Skeletal muscle tissue (tissue), 4 donors: ENCODE measurements around the gene S100A10. TPM values are rescaled to one million over a fixed set of nuclear protein-coding genes. Genes with fewer than 3 reads are reported as not detected.

Experiments
- H3K27ac ChIP-seq: one replicate; pipeline ENCODE4 v1.7.0; 2013; ENCODE audit warnings: mild to moderate bottlenecking, low read depth, low read length, inconsistent platforms
- H3K27me3 ChIP-seq, 3 donors: one replicate each; pipeline ENCODE4 v1.7.0; 2013; ENCODE audit warnings: low read length in 3 of 3; ENCODE audit not compliant: control insufficient read depth in 3 of 3, insufficient read depth in 3 of 3
- H3K36me3 ChIP-seq, 3 donors: one replicate each; pipeline ENCODE4 v1.7.0; 2013; ENCODE audit warnings: low read length in 3 of 3; ENCODE audit not compliant: control insufficient read depth in 3 of 3, insufficient read depth in 3 of 3
- H3K4me1 ChIP-seq, 3 donors: one replicate each; pipeline ENCODE4 v1.7.0; 2013; ENCODE audit warnings: low read length in 3 of 3, mild to moderate bottlenecking in 3 of 3; ENCODE audit not compliant: control insufficient read depth in 3 of 3, insufficient read depth in 3 of 3
- H3K4me3 ChIP-seq, 3 donors: one replicate each; pipeline ENCODE4 v1.7.0; 2013; ENCODE audit warnings: low read length in 3 of 3
- H3K9ac ChIP-seq, 3 donors: one replicate each; pipeline ENCODE4 v1.7.0; 2013; ENCODE audit warnings: low read length in 3 of 3, mild to moderate bottlenecking in 3 of 3, moderate library complexity in 2 of 3, low read depth in 1 of 3
- H3K9me3 ChIP-seq, 3 donors: one replicate each; pipeline ENCODE4 v1.7.0; 2013; ENCODE audit warnings: low read length in 3 of 3; ENCODE audit not compliant: control insufficient read depth in 3 of 3
- total RNA-seq: library from RNA; depleted of rRNA; stranded (reverse); fragments of >200 nt; gene quantifications from one replicate; pipeline ENCODE4 v1.2.3, GENCODE V29; 2014
- donor health status: Osteomylitis.

The S100A10 gene
- total RNA-seq, 1 donor from 2014 or later, result 43.8 TPM

GRCh38 chr1:152000964-152001630, 7.4 kb upstream of the S100A10 start:
- Histone ChIP-seq H3K9me3 (no peaks in the 10 kb centered on the region), H3K27me3 (peaks cover 7% of the 10 kb centered on the region in 3 donors), H3K27ac (peak overlapping the region; percentile 75), H3K9ac (peak overlapping the region in 1 of 3 donors; percentile 54), H3K36me3 (no peaks in the 10 kb centered on the region), H3K4me3 (no peak overlapping the region), H3K4me1 (peaks cover 2 to 7% (median 2%) of the 10 kb centered on the region in 3 donors)

GRCh38 chr1:151998611-151999362, 5.1 kb upstream of the S100A10 start:
- peaks cover 3 to 8% (median 4%) of the 10 kb centered on the region in 3 donors for H3K27me3 ChIP-seq
- no peak overlapping the region for H3K4me3 ChIP-seq

GRCh38 chr1:151997284-151997570, 3.6 kb upstream of the S100A10 start:
- no peaks in the 10 kb centered on the region for H3K9me3 ChIP-seq
- peaks cover 13 to 23% (median 14%) of the 10 kb centered on the region in 3 donors for H3K4me1 ChIP-seq
- no peaks in the 10 kb centered on the region for H3K36me3 ChIP-seq
- H3K9ac ChIP-seq, result no peak overlapping the region
- no peak overlapping the region for H3K4me3 ChIP-seq
- peaks cover 0 to 17% (median 3%) of the 10 kb centered on the region in 3 donors for H3K27me3 ChIP-seq
- H3K27ac ChIP-seq, result no peak overlapping the region

More at GRCh38 chr1:151998611-151999362, 5.1 kb upstream of the S100A10 start:
- Histone ChIP-seq H3K4me1 (peaks cover 2 to 13% (median 8%) of the 10 kb centered on the region in 3 donors), H3K36me3 (no peaks in the 10 kb centered on the region), H3K27ac (no peak overlapping the region), H3K9me3 (no peaks in the 10 kb centered on the region), H3K9ac (no peak overlapping the region)

GRCh38 chr1:151995774-151996173, 2.1 kb upstream of the S100A10 start:
- H3K27me3 ChIP-seq, result peaks cover 0 to 19% (median 3%) of the 10 kb centered on the region in 3 donors
- H3K9ac ChIP-seq, result no peak overlapping the region
- no peak overlapping the region for H3K27ac ChIP-seq

GRCh38 chr1:151994956-151995355, 1.3 kb upstream of the S100A10 start:
- Histone ChIP-seq H3K27me3 (peaks cover 0 to 19% (median 3%) of the 10 kb centered on the region in 3 donors), H3K9ac (no peak overlapping the region), H3K4me1 (peaks cover 25 to 32% (median 31%) of the 10 kb centered on the region in 3 donors), H3K4me3 (no peak overlapping the region), H3K9me3 (no peaks in the 10 kb centered on the region), H3K27ac (peak overlapping the region; percentile 71), H3K36me3 (no peaks in the 10 kb centered on the region)

More at GRCh38 chr1:151995774-151996173, 2.1 kb upstream of the S100A10 start:
- no peaks in the 10 kb centered on the region for H3K9me3 ChIP-seq
- peaks cover 19 to 25% (median 24%) of the 10 kb centered on the region in 3 donors for H3K4me1 ChIP-seq
- H3K4me3 ChIP-seq, result no peak overlapping the region
- no peaks in the 10 kb centered on the region for H3K36me3 ChIP-seq

GRCh38 chr1:151993084-151993733, 450 bp downstream of the S100A10 start:
- H3K9me3 ChIP-seq, result no peaks in the 10 kb centered on the region

GRCh38 chr1:151992303-151993083, 1.2 kb downstream of the S100A10 start:
- H3K4me3 ChIP-seq, result peak overlapping the region; percentile 66 to 89 (median 86)
- peak overlapping the region; percentile 71 for H3K27ac ChIP-seq
- peaks cover 38 to 54% (median 52%) of the 10 kb centered on the region in 3 donors for H3K4me1 ChIP-seq
- peak overlapping the region; percentile 56 to 85 (median 81) for H3K9ac ChIP-seq
- H3K27me3 ChIP-seq, result peaks cover 0 to 19% (median 0%) of the 10 kb centered on the region in 3 donors
- H3K36me3 ChIP-seq, result no peaks in the 10 kb centered on the region
- H3K9me3 ChIP-seq, result no peaks in the 10 kb centered on the region

More at GRCh38 chr1:151993084-151993733, 450 bp downstream of the S100A10 start:
- Histone ChIP-seq H3K36me3 (no peaks in the 10 kb centered on the region), H3K4me1 (peaks cover 38 to 50% (median 49%) of the 10 kb centered on the region in 3 donors), H3K27ac (peak overlapping the region; percentile 71), H3K4me3 (peak overlapping the region; percentile 66 to 89 (median 86)), H3K9ac (peak overlapping the region; percentile 56 to 85 (median 81)), H3K27me3 (peaks cover 0 to 19% (median 0%) of the 10 kb centered on the region in 3 donors)

- H3K27ac ChIP-seq, result peak overlapping the region; percentile 71
- no peaks in the 10 kb centered on the region for H3K9me3 ChIP-seq
- no peaks in the 10 kb centered on the region for H3K36me3 ChIP-seq
- peaks cover 0 to 19% (median 0%) of the 10 kb centered on the region in 3 donors for H3K27me3 ChIP-seq
- H3K9ac ChIP-seq, result peak overlapping the region; percentile 28 to 85 (median 56)
- H3K4me1 ChIP-seq, result peaks cover 38 to 54% (median 52%) of the 10 kb centered on the region in 3 donors
- H3K4me3 ChIP-seq, result peak overlapping the region; percentile 66 to 89 (median 86)
Observed at GRCh38 chr1:151991663-151992302, 1.9 kb downstream of the S100A10 start.

- H3K27me3 ChIP-seq, result peaks cover 0 to 19% (median 0%) of the 10 kb centered on the region in 3 donors
- H3K4me1 ChIP-seq, result peaks cover 38 to 54% (median 52%) of the 10 kb centered on the region in 3 donors
- H3K4me3 ChIP-seq, result peak overlapping the region in 1 of 3 donors; percentile 89
- H3K9me3 ChIP-seq, result no peaks in the 10 kb centered on the region
- peaks cover 0 to 3% (median 2%) of the 10 kb centered on the region in 3 donors for H3K36me3 ChIP-seq
- peak overlapping the region; percentile 55 for H3K27ac ChIP-seq
- H3K9ac ChIP-seq, result peak overlapping the region in 1 of 3 donors; percentile 54
Observed at GRCh38 chr1:151990856-151991198, 2.8 kb downstream of the S100A10 start.
